SH-SY5Y (cell line): ENCODE data around the gene ITPR1.

ENCODE experiments used
- GATA2 ChIP-seq: IDR thresholded peaks from 2 replicates; pipeline ENCODE4 v1.6.1; 2011; ENCODE audit warnings: mild to moderate bottlenecking, low read depth, low read length
- GATA3 ChIP-seq: IDR thresholded peaks from 2 replicates; pipeline ENCODE4 v1.6.1; 2011; ENCODE audit warnings: low read depth, mild to moderate bottlenecking, low read length, moderate library complexity

- TF ChIP-seq GATA3 (no peak), GATA2 (no peak)
Observed at GRCh38 chr3:4568841-4569240, 75.7 kb downstream of the ITPR1 start.
